Right atrium auricular region (tissue), 2 donors: ENCODE results near the gene CXADR. TPM values are rescaled to one million over a fixed set of nuclear protein-coding genes. Genes with fewer than 3 reads are reported as not detected.
"Not testable (repeated sequence)": the region's sequence is repeated elsewhere in the genome, so short reads cannot be mapped to it uniquely, and the experiment has no call there.

Source experiments
- DNase-seq: peaks from one replicate; pipeline ENCODE4 v3.0.0-alpha.2; 2019; ENCODE audit warnings: low spot score
- H3K27ac ChIP-seq, 2 donors: fragments of 200-600 bp; sonication (generic); 1 replicate in 1 of 2; 2 replicates in 1 of 2; pipeline ENCODE4 v1.5.1; 2016 to 2019
- H3K27me3 ChIP-seq, 2 donors: fragments of 200-600 bp; sonication (generic); one replicate each; pipeline versions ENCODE4 v1.5.1 to v1.6.0; 2017 to 2019
- H3K36me3 ChIP-seq: fragments of 200-600 bp; sonication (generic); one replicate; pipeline ENCODE4 v1.5.1; 2016
- H3K4me1 ChIP-seq, 2 donors: fragments of 200-600 bp; sonication (generic); one replicate each; pipeline versions ENCODE4 v1.5.1 to v1.6.0; 2017 to 2019
- H3K4me3 ChIP-seq, 2 donors: fragments of 200-600 bp; sonication (generic); 1 replicate in 1 of 2; 2 replicates in 1 of 2; pipeline ENCODE4 v1.5.1; 2017 to 2019; ENCODE audit warnings: mild to moderate bottlenecking in 1 of 2, moderate library complexity in 1 of 2
- H3K9me3 ChIP-seq, 2 donors: fragments of 200-600 bp; sonication (generic); one replicate each; pipeline ENCODE4 v1.5.1; 2019
- CTCF ChIP-seq, 2 donors: fragments of 200-600 bp; sonication (generic); IDR thresholded peaks; one replicate each; pipeline ENCODE4 v1.5.1; 2019; ENCODE audit warnings: antibody characterized with exemption in 2 of 2
- total RNA-seq, 2 donors: library from RNA; depleted of rRNA; stranded (reverse); fragments of >200 nt; gene quantifications; one replicate each; pipeline ENCODE4 v1.1.0, GENCODE V29; 2016

The CXADR gene
- total RNA-seq, 2 donors from 2014 or later: 25.8 to 28.8 TPM

- H3K36me3 ChIP-seq: no peaks in the 10 kb centered on the region
- no peak for TF ChIP-seq CTCF (IDR thresholded peaks at IDR 0.05)
- no peaks in the 10 kb centered on the region for H3K9me3 ChIP-seq
- DNase-seq: no peak
- no peak overlapping the region for H3K4me3 ChIP-seq
- H3K27me3 ChIP-seq: no peaks in the 10 kb centered on the region
- no peaks in the 10 kb centered on the region for H3K4me1 ChIP-seq
- no peak overlapping the region for H3K27ac ChIP-seq
Measured at GRCh38 chr21:17469727-17470126, 43.1 kb upstream of the CXADR start.

- Histone ChIP-seq H3K36me3 (no peaks in the 10 kb centered on the region), H3K4me1 (no peaks in the 10 kb centered on the region), H3K4me3 (no peak overlapping the region), H3K9me3 (no peaks in the 10 kb centered on the region), H3K27me3 (no peaks in the 10 kb centered on the region), H3K27ac (no peak overlapping the region)
- no peak for DNase-seq
- no peak for TF ChIP-seq CTCF (IDR thresholded peaks at IDR 0.05)
Measured at GRCh38 chr21:17472182-17472581, 40.7 kb upstream of the CXADR start.

GRCh38 chr21:17472592-17473271, 40.1 kb upstream of the CXADR start:
- no peaks in the 10 kb centered on the region for H3K27me3 ChIP-seq
- no peak for DNase-seq

GRCh38 chr21:17476006-17476405, 36.8 kb upstream of the CXADR start:
- H3K36me3 ChIP-seq: no peaks in the 10 kb centered on the region
- H3K4me3 ChIP-seq: no peak overlapping the region
- H3K4me1 ChIP-seq: no peaks in the 10 kb centered on the region
- DNase-seq: no peak
- H3K27ac ChIP-seq: no peak overlapping the region
- no peak for TF ChIP-seq CTCF (IDR thresholded peaks at IDR 0.05)
- H3K27me3 ChIP-seq: no peaks in the 10 kb centered on the region
- no peaks in the 10 kb centered on the region for H3K9me3 ChIP-seq

More at GRCh38 chr21:17472592-17473271, 40.1 kb upstream of the CXADR start:
- Histone ChIP-seq H3K9me3 (no peaks in the 10 kb centered on the region), H3K4me1 (no peaks in the 10 kb centered on the region), H3K4me3 (no peak overlapping the region), H3K36me3 (no peaks in the 10 kb centered on the region), H3K27ac (no peak overlapping the region)
- TF ChIP-seq CTCF (IDR thresholded peaks at IDR 0.05): no peak

- not testable (repeated sequence) for H3K27ac ChIP-seq, H3K4me1 ChIP-seq, DNase-seq
Measured at GRCh38 chr21:17478156-17478555, 34.7 kb upstream of the CXADR start.

GRCh38 chr21:17479606-17480005, 33.2 kb upstream of the CXADR start:
- no peak overlapping the region for H3K27ac ChIP-seq
- no peak overlapping the region for H3K4me3 ChIP-seq
- no peak for TF ChIP-seq CTCF (IDR thresholded peaks at IDR 0.05)

More at GRCh38 chr21:17478156-17478555, 34.7 kb upstream of the CXADR start:
- H3K27me3 ChIP-seq, H3K4me3 ChIP-seq, H3K9me3 ChIP-seq, H3K36me3 ChIP-seq: not testable (repeated sequence)

More at GRCh38 chr21:17479606-17480005, 33.2 kb upstream of the CXADR start:
- Histone ChIP-seq H3K27me3 (no peaks in the 10 kb centered on the region), H3K9me3 (no peaks in the 10 kb centered on the region), H3K4me1 (no peaks in the 10 kb centered on the region), H3K36me3 (no peaks in the 10 kb centered on the region)
- no peak for DNase-seq
